ENCODE results near the gene GSTM4.
A peak's percentile ranks its signal among the peaks of the same experiment; 100 is the strongest.
"Not testable (repeated sequence)": the region's sequence is repeated elsewhere in the genome, so short reads cannot be mapped to it uniquely, and the experiment has no call there.

The GSTM4 gene

GRCh38 chr1:109677459-109677858 is 21.6 kb downstream of the GSTM4 start:
- H4K20me1 ChIP-seq (ENCODE audit: insufficient read depth, low read length, poor library complexity, severe bottlenecking): no peaks in the 10 kb centered on the region
- H3K36me3 ChIP-seq (ENCODE audit: insufficient read depth, low read length): no peaks in the 10 kb centered on the region
- H3K9me2 ChIP-seq (replicated peaks; ENCODE audit: low read depth, low read length): no peaks in the 10 kb centered on the region
- no peak overlapping the region for H3K4me2 ChIP-seq (ENCODE audit: low read depth, low read length, poor library complexity, severe bottlenecking)
- no peaks in the 10 kb centered on the region for H3K4me1 ChIP-seq (ENCODE audit: insufficient read depth, low read length, poor library complexity, severe bottlenecking)
- no peaks in the 10 kb centered on the region for H3K9me3 ChIP-seq (ENCODE audit: insufficient read depth, low read depth, low read length)
- H3K4me3 ChIP-seq (ENCODE audit: low read length, poor library complexity, severe bottlenecking): no peak overlapping the region
- H3K79me2 ChIP-seq (ENCODE audit: insufficient read depth, low read length): no peaks in the 10 kb centered on the region
- no peak overlapping the region for H2AFZ ChIP-seq (ENCODE audit: low read length)
- H3K9ac ChIP-seq (ENCODE audit: low read depth, low read length, poor library complexity, severe bottlenecking): no peak overlapping the region
- no peaks in the 10 kb centered on the region for H3F3A ChIP-seq (ENCODE audit: low read depth)
- no peaks in the 10 kb centered on the region for H3K27me3 ChIP-seq (ENCODE audit: insufficient read depth, low read length, poor library complexity, severe bottlenecking)
- TF ChIP-seq, protein P1, sequence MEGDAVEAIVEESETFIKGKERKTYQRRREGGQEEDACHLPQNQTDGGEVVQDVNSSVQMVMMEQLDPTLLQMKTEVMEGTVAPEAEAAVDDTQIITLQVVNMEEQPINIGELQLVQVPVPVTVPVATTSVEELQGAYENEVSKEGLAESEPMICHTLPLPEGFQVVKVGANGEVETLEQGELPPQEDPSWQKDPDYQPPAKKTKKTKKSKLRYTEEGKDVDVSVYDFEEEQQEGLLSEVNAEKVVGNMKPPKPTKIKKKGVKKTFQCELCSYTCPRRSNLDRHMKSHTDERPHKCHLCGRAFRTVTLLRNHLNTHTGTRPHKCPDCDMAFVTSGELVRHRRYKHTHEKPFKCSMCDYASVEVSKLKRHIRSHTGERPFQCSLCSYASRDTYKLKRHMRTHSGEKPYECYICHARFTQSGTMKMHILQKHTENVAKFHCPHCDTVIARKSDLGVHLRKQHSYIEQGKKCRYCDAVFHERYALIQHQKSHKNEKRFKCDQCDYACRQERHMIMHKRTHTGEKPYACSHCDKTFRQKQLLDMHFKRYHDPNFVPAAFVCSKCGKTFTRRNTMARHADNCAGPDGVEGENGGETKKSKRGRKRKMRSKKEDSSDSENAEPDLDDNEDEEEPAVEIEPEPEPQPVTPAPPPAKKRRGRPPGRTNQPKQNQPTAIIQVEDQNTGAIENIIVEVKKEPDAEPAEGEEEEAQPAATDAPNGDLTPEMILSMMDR (conservative IDR thresholded peaks at IDR 0.05; ENCODE audit: low read length): no peak
- TF ChIP-seq EZH2phosphoT487 (IDR thresholded peaks at IDR 0.05; ENCODE audit: borderline replicate concordance): no peak

GRCh38 chr1:109678637-109679036 is 22.7 kb downstream of the GSTM4 start:
- H3K79me2 ChIP-seq (ENCODE audit: insufficient read depth, low read length); H3F3A ChIP-seq (ENCODE audit: low read depth); H3K9ac ChIP-seq (ENCODE audit: low read depth, low read length, poor library complexity, severe bottlenecking); H3K9me3 ChIP-seq (ENCODE audit: insufficient read depth, low read depth, low read length); H3K4me1 ChIP-seq (ENCODE audit: insufficient read depth, low read length, poor library complexity, severe bottlenecking); H3K4me3 ChIP-seq (ENCODE audit: low read length, poor library complexity, severe bottlenecking); H3K36me3 ChIP-seq (ENCODE audit: insufficient read depth, low read length); H2AFZ ChIP-seq (ENCODE audit: low read length); H3K9me2 ChIP-seq (replicated peaks; ENCODE audit: low read depth, low read length); H4K20me1 ChIP-seq (ENCODE audit: insufficient read depth, low read length, poor library complexity, severe bottlenecking); H3K27me3 ChIP-seq (ENCODE audit: insufficient read depth, low read length, poor library complexity, severe bottlenecking); H3K4me2 ChIP-seq (ENCODE audit: low read depth, low read length, poor library complexity, severe bottlenecking): not testable (repeated sequence)

- H3K9me2 ChIP-seq (replicated peaks; ENCODE audit: low read depth, low read length); H3K4me3 ChIP-seq (ENCODE audit: low read length, poor library complexity, severe bottlenecking); H3K4me2 ChIP-seq (ENCODE audit: low read depth, low read length, poor library complexity, severe bottlenecking); H3K9me3 ChIP-seq (ENCODE audit: insufficient read depth, low read depth, low read length); H3K9ac ChIP-seq (ENCODE audit: low read depth, low read length, poor library complexity, severe bottlenecking); H3K36me3 ChIP-seq (ENCODE audit: insufficient read depth, low read length); H3F3A ChIP-seq (ENCODE audit: low read depth); H4K20me1 ChIP-seq (ENCODE audit: insufficient read depth, low read length, poor library complexity, severe bottlenecking); H2AFZ ChIP-seq (ENCODE audit: low read length); H3K4me1 ChIP-seq (ENCODE audit: insufficient read depth, low read length, poor library complexity, severe bottlenecking); H3K27me3 ChIP-seq (ENCODE audit: insufficient read depth, low read length, poor library complexity, severe bottlenecking); H3K79me2 ChIP-seq (ENCODE audit: insufficient read depth, low read length): not testable (repeated sequence)
These were observed 28.9 kb downstream of the GSTM4 start for GRCh38 chr1:109684777-109685176.

- H3K4me2 ChIP-seq (ENCODE audit: low read depth, low read length, poor library complexity, severe bottlenecking); H2AFZ ChIP-seq (ENCODE audit: low read length); H4K20me1 ChIP-seq (ENCODE audit: insufficient read depth, low read length, poor library complexity, severe bottlenecking); H3K9me2 ChIP-seq (replicated peaks; ENCODE audit: low read depth, low read length); H3K79me2 ChIP-seq (ENCODE audit: insufficient read depth, low read length); H3K9me3 ChIP-seq (ENCODE audit: insufficient read depth, low read depth, low read length); H3K4me3 ChIP-seq (ENCODE audit: low read length, poor library complexity, severe bottlenecking); H3K9ac ChIP-seq (ENCODE audit: low read depth, low read length, poor library complexity, severe bottlenecking); H3K4me1 ChIP-seq (ENCODE audit: insufficient read depth, low read length, poor library complexity, severe bottlenecking); H3K27me3 ChIP-seq (ENCODE audit: insufficient read depth, low read length, poor library complexity, severe bottlenecking); H3F3A ChIP-seq (ENCODE audit: low read depth); H3K36me3 ChIP-seq (ENCODE audit: insufficient read depth, low read length): not testable (repeated sequence)
These were observed 29.5 kb downstream of the GSTM4 start for GRCh38 chr1:109685399-109685798.

DNA sequence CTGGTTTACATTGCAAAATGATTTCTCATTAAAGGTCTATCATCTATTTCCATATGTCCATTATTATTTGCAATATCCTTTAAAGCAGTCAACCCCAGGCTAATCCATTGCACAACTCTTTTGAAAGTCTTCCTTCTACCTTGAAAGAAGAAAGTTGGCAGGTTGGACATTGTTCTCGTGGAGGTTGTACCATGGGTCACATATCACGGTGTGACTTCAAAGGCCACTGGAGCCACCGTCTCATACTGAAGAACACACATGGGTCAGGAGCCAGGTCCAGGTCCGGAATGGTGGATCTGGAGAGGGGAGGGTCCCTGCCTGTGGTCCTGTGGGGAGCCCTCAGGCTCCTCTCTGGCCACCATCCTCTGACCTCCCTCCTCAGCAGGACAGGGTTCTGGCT is 30.0 kb downstream of the GSTM4 start:
- not testable (repeated sequence) for H3K79me2 ChIP-seq (ENCODE audit: insufficient read depth, low read length); H3K9me2 ChIP-seq (replicated peaks; ENCODE audit: low read depth, low read length); H4K20me1 ChIP-seq (ENCODE audit: insufficient read depth, low read length, poor library complexity, severe bottlenecking); H3K4me3 ChIP-seq (ENCODE audit: low read length, poor library complexity, severe bottlenecking); H3K36me3 ChIP-seq (ENCODE audit: insufficient read depth, low read length); H2AFZ ChIP-seq (ENCODE audit: low read length); H3K27me3 ChIP-seq (ENCODE audit: insufficient read depth, low read length, poor library complexity, severe bottlenecking); H3K9me3 ChIP-seq (ENCODE audit: insufficient read depth, low read depth, low read length); H3K4me2 ChIP-seq (ENCODE audit: low read depth, low read length, poor library complexity, severe bottlenecking); H3K4me1 ChIP-seq (ENCODE audit: insufficient read depth, low read length, poor library complexity, severe bottlenecking); H3F3A ChIP-seq (ENCODE audit: low read depth); H3K9ac ChIP-seq (ENCODE audit: low read depth, low read length, poor library complexity, severe bottlenecking)

DNA sequence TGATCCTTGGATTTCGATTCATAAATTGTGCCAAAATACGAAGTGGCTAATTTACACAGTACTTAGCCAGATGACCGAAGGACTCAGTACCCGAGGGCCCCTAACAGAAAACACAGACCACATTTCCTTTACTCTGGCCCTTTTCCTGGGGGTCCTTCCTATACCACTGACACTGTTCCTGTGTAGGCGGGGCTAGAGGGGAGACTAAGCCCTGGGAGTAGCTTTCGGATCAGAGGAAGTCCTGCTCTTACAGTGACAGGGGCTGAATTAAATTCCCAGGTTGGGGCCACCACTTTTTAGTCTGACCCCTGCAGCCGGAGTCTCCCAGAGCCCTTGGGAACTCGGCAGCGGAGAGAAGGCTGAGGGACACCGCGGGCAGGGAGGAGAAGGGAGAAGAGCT is 31.2 kb downstream of the GSTM4 start:
- Histone ChIP-seq H3K4me2 (ENCODE audit: low read depth, low read length, poor library complexity, severe bottlenecking) (peak overlapping the region; percentile 40), H3K9ac (ENCODE audit: low read depth, low read length, poor library complexity, severe bottlenecking) (peak overlapping the region; percentile 91), H2AFZ (ENCODE audit: low read length) (peak overlapping the region; percentile 91; the same call in 1 of the 2 replicates), H3K4me3 (ENCODE audit: low read length, poor library complexity, severe bottlenecking) (peak overlapping the region; percentile 86)
- H3K79me2 ChIP-seq (ENCODE audit: insufficient read depth, low read length); H3F3A ChIP-seq (ENCODE audit: low read depth); H3K9me3 ChIP-seq (ENCODE audit: insufficient read depth, low read depth, low read length); H3K9me2 ChIP-seq (replicated peaks; ENCODE audit: low read depth, low read length); H3K27me3 ChIP-seq (ENCODE audit: insufficient read depth, low read length, poor library complexity, severe bottlenecking); H3K36me3 ChIP-seq (ENCODE audit: insufficient read depth, low read length); H3K4me1 ChIP-seq (ENCODE audit: insufficient read depth, low read length, poor library complexity, severe bottlenecking); H4K20me1 ChIP-seq (ENCODE audit: insufficient read depth, low read length, poor library complexity, severe bottlenecking): not testable (repeated sequence)

Data from Loucy (cell line).